ENCODE results near the gene PRKG1.

PRKG1 gene

GRCh38 chr10:51786684-51787035 lies 712.4 kb downstream of the PRKG1 start:
- DNase-seq, result no peak

- DNase-seq, result no peak
Observed at GRCh38 chr10:51788273-51788672, 714.0 kb downstream of the PRKG1 start.

DNA sequence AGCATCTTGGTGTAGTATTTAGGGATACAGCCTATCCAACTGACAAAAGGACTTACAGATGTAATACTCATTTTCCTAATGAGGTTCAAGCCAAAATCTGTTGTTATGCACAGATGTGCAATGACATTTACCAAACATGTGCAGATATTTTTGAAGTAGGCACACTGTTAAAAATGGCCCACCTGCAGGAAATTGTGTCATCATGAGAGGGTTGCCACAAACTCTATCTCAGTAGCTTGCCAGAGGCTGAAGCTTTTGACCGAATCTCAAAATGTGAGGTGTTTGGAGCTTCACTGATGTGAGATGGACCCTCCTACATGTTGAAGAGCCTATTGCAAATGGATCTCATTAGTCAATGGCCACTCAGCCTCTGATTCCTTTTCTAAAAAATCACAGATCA lies 714.8 kb downstream of the PRKG1 start:
- DNase-seq, result no peak

- DNase-seq, result no peak
Observed at GRCh38 chr10:51789903-51790302, 715.6 kb downstream of the PRKG1 start.

DNA sequence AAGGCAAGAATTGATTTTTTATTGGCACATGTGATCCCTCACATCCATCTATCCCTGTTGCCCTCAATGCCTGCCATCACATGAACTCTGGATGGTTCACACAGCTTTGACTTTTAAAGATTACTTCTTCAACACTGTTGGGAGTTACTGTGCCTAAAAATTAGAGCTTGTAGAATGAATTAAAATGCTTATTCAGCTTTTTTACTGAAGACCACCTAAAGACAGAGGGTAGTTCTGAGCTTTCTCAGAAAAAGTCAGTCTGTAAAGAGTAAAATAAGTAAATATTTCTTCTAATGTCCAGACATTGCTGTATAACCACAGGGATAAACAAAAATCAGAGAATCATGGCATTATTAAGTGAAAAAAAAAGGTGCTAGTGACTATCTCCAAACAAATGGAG lies 718.4 kb downstream of the PRKG1 start:
- no peak for DNase-seq

GRCh38 chr10:51800121-51800520 lies 725.8 kb downstream of the PRKG1 start:
- no peak for DNase-seq

DNA sequence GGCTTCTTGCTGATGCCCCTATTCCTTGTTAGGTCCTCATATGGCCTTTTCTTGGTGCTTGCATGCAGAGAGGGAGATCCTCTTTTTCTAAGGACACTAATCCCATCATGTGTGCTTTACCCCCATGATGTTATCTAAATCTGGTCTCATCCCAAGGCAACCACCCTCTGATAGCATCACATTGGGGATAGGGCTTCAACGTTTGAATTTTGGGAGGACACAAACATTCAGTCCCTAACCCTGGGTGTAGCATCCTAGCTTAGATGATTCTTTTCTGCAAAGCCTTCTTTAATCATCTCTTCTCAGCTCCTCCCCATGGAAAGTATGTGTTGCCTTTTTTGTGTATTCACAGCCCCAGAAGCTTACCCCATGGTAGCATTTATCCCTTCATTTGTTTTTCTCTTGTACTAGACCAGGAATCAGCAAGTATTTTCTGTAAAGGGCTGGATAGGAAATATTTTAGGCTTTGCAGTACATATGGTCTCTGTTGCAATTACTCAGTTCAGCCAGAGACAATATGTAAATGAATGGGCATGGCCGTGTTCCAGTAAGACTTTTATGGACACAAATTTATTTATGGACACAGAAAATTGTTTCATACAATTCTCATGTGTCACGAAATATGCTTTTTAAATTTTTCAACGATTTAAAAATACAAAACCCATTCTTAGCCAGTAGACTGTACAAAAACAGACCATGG lies 726.6 kb downstream of the PRKG1 start:
- no peak for DNase-seq

- no peak for DNase-seq
Observed at GRCh38 chr10:51802030-51802429, 727.7 kb downstream of the PRKG1 start.

GRCh38 chr10:51804866-51805265 lies 730.6 kb downstream of the PRKG1 start:
- DNase-seq, result no peak

DNA sequence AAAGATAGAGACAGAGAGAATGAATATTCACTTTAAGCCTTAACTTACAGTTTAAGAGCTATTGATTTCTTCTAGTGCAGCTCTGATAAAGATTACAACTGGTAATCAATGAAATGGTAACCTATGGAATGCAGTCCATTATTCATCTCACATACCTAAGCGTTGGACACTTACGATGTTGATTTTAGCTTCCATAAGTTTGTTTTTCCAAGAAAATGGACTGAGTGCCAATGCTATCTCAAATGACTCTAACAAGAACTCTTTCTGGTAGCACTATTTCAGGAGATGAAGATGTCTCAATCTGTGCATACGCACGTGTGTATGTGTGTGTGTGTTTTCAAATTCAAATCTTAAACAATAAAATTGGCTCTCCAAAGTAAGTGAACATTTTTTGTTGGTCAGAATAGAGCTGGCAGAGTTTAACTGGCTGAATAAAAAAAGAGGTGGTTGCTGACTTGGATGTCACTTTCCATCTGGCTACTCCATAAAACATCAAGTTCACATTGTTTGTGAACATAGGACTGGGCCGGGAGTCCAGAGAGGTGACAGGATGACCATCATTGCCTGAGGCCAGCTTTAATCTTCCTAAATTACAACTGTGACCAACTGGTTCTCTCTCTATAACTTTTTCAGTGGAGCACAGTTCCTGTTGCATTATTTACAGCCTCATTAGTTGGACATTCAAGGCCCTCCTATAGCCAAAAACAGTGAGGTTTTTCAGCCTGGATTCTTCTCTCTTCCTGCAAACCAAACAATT lies 732.0 kb downstream of the PRKG1 start:
- no peak for DNase-seq

GRCh38 chr10:51808187-51808586 lies 733.9 kb downstream of the PRKG1 start:
- no peak for DNase-seq

DNA sequence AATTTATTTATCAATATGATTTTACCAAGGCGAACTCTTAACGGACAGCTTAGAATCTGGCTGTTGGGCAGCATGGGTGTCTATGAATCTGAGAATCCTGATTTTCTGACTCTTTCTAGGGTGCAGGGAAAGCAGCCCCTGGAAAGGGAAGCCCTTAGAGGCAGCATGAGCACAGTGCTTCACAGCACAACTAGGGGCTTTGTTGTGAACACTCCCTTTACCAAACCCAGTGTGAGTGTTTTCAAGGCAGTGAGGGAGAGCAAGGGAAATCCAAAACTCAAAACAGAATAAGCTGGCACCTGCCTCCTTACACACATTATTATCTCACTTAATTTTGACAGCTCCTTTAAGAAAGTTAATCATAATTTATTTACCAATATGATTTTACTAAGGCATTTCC lies 741.4 kb downstream of the PRKG1 start:
- DNase-seq, result no peak

GRCh38 chr10:51821045-51821444 lies 746.8 kb downstream of the PRKG1 start:
- no peak for DNase-seq

- DNase-seq, result no peak
Observed at GRCh38 chr10:51821745-51822144, 747.5 kb downstream of the PRKG1 start.

GRCh38 chr10:51832652-51833383 lies 758.5 kb downstream of the PRKG1 start:
- no peak for DNase-seq

GRCh38 chr10:51834548-51834947 lies 760.3 kb downstream of the PRKG1 start:
- DNase-seq, result no peak

GRCh38 chr10:51838471-51838870 lies 764.2 kb downstream of the PRKG1 start:
- DNase-seq, result no peak

DNA sequence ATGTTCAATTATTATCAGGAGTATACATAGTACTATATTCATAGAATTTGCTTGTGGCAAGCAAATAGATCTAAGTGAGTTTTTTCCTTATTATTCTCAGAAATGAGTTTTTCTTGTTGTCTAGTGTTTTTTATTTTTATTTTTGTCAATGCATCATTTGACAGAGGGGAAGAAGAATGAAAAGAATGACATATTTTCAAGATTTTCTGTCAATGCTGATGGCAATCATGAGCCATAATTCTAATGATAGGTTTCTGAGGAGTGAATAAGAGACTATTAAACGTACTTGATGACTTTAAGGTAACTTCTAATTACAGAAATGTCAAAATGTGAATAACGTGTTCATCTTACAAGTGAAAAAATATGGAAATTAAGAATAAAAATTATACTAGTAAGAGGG lies 769.7 kb downstream of the PRKG1 start:
- DNase-seq, result no peak

DNA sequence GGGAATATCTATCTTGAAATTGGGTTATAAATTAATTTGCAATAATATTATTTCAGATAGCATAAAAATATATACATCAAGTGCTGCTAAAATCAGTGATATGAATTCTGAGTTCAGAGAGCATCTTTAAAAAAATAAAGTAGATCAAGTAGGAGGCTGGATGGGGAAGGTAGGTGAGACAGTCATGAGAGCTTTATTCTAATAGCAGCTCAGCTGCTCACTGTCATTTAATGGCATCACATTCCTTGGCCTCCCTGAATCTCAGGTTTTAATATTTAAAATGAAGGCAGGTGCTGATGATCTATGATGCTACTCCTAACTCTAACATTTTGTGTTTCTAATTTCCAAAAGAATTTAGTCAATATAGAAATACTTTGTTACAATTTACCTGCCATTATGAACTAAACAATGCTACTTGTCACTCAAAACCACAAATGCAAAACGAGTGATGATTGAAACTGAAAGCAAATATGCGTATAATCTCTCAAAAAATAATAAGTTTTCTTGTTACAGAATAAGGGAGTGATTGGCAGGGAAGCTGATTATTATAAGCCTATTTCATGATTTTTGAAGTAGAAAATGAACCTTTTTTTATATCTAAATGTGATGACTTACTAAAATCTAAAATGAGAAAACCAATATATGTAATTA lies 772.7 kb downstream of the PRKG1 start:
- DNase-seq, result no peak

- DNase-seq, result no peak
Observed at GRCh38 chr10:51852297-51852696, 778.0 kb downstream of the PRKG1 start.

DNA sequence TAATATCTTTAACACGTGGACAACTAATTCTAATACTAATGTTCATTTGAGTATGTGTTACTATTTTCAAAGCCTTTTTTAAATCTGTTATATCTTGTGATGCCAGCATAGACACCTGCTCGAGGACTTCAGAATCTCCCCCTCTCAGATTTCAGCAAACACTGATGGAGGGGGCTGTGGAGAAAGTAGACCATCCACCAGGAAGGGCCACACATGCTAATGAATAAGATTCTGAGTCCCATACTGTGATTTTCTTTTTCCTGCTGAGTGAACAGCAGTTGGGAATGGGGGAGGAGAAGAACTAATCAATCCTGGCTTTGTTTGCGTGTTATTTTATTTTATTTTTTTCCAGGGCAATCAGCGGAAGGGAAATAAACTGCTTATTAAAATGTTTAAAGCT lies 783.0 kb downstream of the PRKG1 start:
- DNase-seq, result peak; percentile 32

DNA sequence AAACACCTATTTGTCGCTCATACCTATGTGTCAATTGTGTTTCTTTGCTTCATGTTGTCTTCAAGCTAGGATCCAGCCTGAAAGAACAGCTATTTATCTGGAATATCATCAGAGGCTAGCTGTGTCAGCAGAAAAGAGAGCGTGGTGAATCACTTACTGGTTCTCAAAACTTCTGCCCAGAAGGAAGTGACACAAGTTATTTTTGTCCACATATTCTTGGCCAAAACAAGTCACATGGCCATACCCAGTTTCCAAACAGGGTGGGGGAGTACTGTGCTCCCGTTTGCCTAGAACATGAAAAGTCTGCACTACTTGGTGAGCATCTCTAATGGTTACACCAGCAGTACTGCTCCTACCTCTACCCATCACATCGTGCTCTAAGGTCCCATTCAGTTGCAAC lies 786.0 kb downstream of the PRKG1 start:
- DNase-seq, result no peak

- no peak for DNase-seq
Observed at GRCh38 chr10:51861051-51861450, 786.8 kb downstream of the PRKG1 start.

GRCh38 chr10:51861731-51862130 lies 787.4 kb downstream of the PRKG1 start:
- no peak for DNase-seq
